Muscle of back (tissue), 11 donors: ENCODE measurements around the gene PCP2. TPM values are rescaled to one million over a fixed set of nuclear protein-coding genes. Genes with fewer than 3 reads are reported as not detected.
"Not testable (repeated sequence)": the region's sequence is repeated elsewhere in the genome, so short reads cannot be mapped to it uniquely, and the experiment has no call there.

Source experiments
- DNase-seq, 3 donors: peaks; one replicate each; pipeline versions ENCODE4 v3.0.0 to v3.0.0-alpha.2; 2013
- polyA plus RNA-seq, 10 donors: library from polyadenylated mRNA; unstranded; fragments of 120-200 nt; gene quantifications; one replicate each; pipeline ENCODE4 v1.2.1, GENCODE V29; 2013; ENCODE audit not compliant: insufficient read length in 10 of 10

The PCP2 gene
- polyA plus RNA-seq, 10 donors: 0.26 TPM; not detected in 9

DNA sequence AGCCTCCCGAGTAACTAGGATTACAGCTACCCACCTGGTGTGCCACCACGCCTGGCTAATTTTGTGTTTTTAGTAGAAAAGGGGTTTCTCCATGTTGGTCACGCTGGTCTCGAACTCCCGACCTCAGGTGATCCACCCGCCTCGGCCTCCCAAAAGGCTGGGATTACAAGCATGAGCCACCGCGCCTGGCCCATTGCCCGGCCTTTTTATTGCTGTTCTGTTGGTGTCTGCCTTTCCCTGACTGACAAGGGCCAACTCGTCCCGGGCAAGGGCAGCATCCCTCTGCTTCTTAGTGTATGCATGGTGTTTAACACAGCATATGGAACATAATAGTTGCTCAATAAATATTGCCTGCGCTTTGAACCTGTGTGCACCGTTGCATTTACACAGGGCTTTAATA lies 29.1 kb upstream of the PCP2 start:
- DNase-seq: no peak

DNA sequence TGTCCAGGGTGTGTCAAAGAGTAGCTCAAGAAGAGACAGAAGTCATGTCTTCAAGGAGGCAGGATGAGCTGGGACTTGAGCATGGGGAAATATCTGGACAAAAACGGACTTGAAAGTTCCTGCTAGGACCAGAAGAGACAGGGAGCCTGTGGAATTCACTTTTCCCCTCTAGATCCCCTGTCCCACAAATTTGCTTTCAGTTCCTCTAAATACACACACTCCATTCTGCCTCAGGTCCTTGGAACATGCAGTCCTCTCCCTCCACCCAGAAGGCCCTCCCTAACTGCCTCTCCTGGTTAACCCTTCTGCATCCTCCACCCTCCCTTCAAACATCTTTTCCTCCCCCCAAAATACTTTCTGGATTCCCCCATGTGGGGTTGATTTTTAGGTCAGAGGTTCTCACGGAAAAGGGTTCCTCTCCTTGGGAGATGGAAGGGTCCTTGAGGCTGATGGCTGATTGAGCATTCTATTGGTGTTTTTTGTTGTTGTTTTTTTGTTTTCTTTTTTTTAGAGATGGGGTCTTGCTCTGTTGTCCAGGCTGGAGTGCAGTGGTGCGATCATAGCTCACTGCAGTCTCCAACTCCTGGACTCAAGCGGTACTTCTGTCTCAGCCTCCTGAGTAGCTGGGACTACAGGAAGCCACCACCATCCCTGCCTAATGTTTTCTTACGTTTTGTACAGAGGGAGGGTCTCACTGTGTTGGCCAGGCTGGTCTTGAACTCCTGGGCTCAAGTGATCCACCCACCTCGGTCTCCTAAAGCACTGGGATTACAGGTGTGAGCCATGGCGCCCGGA lies 28.4 kb upstream of the PCP2 start:
- no peak for DNase-seq

DNA sequence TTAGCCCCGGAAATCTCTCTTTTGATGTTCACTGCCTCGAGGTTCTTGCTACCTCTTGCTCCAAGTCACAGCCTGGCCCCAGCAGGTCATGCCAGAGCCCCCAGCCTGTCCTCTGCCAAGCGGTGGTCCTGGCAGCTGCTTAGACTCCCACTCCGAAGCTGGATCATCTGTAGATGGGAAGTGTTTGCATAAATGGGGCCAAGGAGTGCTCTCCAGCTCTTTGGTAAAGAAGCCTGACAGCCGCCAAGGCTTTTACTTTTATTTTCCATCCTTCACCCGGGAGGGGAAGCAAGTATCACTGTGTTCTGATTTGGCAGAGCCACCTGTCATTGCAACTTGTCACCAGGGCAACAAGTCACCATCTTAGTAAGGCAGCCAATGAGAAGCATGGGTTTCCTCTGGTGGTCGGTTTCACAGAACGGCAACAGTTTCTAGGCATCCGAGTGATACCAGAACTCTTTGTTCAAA lies 24.7 kb upstream of the PCP2 start:
- DNase-seq: no peak

DNA sequence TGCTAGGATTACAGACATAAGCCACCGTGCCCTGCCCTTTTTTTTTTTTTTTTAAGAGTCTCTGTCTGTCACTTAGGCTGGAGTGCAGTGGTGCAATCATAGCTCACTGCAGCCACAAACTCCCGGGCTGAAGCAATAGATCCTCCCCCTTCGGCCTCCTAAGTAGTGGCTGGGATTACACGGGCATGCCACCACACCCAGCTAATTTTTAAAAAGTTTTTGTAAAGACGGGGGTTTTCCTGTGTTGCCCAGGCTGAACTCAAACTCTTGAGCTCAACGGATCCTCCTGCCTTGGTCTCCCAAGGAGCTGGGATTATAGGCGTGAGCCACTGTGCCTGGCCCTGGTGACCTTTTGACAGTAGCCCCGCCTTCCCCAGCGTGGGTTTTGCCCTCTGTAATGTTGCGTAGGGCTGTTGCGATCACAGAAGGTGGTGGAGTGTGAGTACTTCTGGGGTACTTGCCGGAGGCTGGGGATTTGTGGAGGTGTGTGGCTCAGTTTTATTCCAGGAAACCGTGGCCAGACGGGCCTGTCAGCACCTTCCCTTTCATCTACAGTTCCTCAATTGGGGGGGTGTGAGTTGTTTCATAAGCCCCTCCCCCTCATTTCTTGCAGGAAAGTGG lies 23.7 kb upstream of the PCP2 start:
- DNase-seq: no peak

DNA sequence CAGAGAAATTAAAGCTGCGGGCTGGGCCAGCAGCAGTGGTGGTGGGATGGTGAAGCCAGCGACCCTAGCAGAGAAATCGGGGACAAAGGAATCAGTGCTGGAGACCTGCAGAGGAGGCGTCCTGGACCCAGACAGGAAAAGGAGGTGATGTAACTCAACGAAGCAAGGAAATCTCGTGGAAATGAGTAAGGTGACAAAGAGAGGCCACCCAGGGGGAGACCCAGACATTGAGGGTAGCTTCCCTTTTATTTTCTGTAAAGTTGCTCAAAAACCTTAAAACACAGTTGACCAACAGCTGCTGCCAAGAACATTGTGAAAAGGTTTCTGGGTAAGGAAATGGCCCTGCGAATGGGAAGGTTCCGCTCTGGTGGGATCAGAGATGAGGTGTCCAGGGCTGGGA lies 22.1 kb upstream of the PCP2 start:
- DNase-seq: no peak

DNA sequence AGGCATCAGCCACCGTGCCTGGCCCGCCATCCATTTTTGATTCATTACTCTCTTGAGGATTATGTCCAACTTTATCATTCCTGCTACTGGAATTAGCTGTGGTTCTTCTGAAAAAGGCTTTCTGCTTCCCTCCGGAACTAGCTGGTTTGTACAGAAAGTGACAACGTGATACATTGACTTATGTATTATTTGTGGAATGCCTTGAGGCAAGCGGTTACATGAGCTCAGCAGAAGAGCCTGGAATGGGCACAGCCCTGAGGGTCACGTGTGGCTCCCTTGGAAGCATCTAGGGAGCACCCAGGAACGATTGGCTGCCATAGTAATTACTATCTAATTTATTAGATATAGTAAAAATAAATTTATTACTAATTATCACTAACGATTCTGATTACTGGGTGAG lies 20.9 kb upstream of the PCP2 start:
- DNase-seq: no peak

DNA sequence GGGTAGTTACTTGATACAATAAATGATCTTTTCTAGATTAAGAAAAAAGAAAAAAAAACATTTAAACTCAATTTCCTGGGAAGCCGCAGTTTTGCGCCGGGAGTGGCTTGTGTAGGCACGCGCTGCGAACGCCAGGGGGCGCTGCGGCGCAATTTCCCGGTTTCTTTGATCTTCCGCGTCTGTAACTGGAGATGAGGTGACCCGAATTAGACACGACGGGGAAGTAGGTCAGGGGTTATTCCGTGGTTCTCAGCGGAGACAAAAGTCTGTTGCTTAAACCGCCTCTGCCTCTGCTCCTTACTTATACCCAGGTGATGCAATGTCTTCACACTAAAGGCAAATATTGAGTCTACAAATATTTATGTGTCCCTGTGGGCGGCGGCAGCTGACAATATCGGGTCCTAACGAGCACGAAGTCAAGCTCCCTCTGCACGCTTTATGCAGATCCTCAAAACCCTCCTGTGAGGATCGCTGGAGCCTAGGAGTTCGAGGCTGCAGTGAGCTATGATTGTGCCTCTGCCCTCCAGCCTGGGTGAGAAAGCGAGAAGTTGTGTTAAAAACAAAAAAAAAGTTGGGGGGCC lies 18.6 kb upstream of the PCP2 start:
- DNase-seq: peak; percentile 70 to 87 (median 85)

DNA sequence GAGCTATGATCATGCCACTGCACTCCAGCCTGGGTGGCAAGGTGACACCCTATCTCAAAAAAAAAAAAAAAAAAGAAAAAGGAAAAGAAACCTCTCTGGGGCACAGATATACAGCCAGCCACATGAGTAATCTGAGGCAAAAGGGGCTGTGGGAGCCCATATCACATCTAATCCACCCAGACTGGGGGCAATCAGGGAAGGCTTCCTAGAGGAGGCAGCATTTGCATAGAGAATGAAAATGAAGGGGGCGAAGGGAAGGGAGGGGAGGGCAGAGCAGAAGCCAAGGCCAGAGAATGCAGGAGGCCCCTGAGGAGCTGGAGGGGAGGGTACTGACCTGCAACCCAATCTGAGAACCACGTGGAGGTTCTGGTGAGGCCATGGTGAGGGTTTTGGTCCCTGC lies 16.6 kb upstream of the PCP2 start:
- no peak for DNase-seq

DNA sequence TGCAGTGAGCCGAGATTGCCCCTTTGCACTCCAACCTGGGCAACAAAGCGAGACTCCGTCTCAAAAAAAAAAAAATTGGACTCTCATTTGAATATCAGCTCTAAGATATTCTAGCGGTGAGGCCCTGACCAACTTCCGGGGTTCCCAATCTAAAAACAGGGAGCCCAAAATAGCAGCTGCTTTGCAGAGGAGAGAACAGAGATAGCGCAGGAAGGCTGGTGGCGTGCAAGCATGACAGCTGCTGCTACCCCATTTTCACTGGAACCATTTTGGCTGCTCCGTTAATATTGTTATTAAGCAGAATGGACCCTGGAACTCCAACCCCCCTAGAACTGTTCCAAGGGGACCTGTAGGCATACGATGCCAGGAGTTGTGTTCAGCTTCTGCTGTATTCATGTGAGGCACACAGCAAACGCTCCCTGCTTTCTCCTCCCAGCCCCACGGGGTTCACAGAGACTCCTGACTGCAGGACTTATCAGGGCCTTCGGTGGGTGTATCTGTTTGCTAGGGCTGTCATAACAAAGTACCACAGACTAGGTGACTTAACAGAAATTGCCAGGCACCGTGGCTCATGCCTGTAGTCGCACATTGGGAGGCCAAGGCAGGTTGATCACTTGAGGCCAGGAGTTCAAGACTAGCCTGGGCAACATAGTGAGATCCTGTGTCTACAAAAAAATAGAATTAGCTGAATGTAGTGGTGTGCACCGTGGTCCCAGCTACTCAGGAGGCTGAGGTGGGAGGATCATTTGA lies 14.9 kb upstream of the PCP2 start:
- DNase-seq: no peak

DNA sequence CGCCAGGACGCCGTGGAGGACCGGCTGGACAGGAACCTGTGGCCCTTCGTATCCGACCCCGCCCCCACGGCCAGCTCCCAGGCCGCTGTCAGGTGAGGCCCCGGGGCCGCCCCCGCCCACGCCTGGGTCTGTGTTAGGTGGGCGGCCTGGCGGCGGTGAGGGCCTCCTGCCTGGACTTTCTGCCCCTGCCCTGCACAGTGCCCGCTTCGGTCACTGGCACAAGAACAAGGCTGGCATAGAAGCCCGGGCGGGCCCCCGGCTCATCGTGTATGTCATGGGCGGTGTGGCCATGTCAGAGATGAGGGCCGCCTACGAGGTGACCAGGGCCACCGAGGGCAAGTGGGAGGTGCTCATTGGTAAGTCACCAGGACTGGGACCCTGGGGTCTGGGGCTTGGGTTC lies 13.6 kb upstream of the PCP2 start:
- no peak for DNase-seq

DNA sequence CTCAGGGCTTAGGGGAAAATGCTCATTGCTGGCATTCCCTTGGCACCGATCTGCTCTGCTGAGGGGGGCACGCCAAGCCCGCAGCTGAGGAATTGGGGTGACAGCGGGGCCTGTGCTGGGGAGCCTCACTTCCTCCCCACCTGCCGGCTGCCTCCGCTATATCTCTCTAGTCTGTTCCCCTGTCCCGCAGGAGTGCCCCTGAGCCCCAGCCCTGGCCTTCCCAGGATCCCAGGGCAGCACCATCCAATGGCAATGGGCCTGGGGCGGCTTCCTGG lies 12.8 kb upstream of the PCP2 start:
- DNase-seq: no peak

DNA sequence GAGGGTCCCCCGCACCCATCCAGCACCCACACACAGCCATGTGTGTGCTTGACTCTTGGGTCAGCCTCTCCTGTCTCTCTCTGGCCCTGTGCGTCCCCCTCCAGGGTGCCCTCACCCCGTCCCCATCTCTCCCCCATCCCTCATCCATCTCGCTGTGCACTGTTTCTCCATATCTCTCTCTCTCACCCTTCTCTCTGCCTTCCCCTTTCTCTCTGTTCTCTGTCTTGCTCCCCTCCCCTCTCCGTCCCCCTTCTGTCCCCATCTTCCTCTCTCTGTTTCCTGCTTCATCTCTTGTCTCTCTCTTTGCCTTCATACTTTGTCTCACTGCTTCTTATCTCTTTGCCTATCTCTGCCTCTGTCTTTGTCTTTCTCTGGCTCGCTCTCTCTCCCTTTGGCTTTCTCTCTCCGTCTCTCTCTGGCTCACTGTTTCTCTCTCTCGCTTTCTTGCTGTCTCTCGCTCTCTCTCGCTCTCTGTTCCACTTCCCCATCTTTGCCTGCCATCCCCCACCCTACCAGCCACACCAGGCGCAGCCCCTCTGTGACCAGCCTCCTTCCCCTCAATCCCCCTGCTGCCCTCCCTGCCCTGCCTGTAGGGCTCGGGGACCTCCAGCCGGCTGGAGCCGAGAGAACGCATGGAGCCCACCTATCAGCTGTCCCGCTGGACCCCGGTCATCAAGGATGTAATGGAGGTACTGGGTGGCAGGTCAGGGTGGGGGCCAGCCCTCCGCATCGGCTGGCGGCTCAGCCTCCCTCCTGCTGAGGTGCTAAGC lies 12.3 kb upstream of the PCP2 start:
- DNase-seq: no peak

DNA sequence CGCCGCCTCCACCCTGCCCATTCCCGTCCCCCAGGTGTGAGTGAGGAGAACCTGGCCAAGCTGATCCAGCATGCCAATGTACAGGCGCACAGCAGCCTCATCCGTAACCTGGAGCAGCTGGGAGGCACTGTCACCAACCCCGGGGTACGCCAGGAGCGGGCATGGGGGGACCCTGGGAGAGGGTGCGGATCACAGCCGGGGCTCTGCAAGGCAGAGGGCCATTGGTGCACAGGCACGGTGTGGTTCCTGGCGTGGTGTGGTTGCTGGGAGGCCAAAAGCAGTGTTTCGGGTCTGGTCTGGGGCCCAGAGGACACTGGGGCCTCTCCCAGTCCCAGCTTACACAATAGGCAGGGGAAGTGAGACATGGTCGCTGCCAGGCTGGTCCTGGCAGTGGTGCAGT lies 11.6 kb upstream of the PCP2 start:
- DNase-seq: no peak

DNA sequence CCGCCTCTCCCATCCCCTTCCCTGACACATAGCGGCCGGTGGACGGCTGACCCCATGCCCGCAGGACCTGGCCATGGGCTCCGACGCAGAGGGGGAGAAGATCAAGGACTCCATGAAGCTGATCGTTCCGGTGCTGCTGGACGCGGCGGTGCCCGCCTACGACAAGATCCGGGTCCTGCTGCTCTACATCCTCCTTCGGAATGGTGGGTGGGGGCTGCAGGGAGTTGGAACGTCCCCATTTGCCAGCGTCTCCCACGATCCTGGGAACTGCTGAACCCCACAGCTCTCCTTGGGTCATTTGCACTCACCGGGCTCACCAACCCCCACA lies 11.0 kb upstream of the PCP2 start:
- DNase-seq: no peak

DNA sequence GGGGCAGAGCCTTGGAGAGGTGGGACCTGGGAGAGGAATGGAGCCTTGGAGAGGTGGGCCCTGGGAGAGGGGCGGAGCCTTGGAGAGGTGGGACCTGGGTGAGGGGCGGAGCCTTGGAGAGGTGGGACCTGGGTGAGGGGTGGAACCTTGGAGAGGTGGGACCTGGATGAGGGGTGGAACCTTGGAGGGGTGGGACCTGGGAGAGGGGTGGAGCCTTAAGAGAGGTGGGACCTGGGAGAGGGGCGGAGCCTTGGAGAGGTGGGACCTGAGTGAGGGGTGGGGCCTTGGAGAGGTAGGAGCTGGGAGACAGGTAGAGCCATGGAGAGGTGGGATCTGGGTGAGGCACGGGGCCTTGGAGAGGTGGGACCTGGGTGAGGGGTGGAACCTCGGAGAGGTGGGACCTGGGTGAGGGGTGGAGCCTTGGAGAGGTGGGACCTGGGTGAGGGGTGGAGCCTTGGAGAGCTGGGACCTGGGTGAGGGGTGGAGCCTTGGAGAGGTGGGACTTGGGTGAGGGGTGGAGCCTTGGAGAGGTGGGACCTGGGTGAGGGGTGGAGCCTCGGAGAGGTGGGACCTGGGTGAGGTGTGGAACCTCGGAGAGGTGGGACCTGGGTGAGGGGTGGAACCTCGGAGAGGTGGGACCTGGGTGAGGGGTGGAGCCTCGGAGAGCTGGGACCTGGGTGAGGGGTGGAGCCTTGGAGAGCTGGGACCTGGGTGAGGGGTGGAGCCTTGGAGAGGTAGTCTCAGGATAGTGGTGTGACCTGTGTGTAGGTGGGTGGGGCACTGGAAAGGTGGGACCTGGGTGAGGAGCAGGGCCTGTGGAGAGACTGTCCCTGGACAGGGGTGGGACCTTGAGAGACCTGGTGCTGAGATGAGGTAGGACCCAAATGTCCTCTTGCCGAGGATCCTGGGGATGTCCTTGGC lies 10.4 kb upstream of the PCP2 start:
- not testable (repeated sequence) for DNase-seq

DNA sequence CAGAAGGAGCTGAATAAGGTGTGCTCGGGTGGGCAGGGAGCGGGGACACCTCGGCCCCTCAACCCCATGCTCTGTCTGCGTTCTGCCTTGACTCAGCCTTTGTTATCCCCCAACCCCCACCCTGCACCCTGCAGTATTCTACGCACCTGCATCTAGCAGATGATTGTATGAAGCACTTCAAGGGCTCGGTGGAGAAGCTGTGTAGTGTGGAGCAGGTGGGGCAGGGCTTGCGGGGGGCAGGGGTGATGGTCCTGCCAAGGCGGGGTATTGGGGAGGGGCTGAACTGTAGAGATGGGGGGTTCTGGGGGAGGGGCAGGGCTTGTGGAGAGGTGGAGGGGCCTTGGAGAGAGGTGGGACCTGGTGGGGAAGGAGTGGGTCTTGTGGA lies 9.5 kb upstream of the PCP2 start:
- DNase-seq: no peak

DNA sequence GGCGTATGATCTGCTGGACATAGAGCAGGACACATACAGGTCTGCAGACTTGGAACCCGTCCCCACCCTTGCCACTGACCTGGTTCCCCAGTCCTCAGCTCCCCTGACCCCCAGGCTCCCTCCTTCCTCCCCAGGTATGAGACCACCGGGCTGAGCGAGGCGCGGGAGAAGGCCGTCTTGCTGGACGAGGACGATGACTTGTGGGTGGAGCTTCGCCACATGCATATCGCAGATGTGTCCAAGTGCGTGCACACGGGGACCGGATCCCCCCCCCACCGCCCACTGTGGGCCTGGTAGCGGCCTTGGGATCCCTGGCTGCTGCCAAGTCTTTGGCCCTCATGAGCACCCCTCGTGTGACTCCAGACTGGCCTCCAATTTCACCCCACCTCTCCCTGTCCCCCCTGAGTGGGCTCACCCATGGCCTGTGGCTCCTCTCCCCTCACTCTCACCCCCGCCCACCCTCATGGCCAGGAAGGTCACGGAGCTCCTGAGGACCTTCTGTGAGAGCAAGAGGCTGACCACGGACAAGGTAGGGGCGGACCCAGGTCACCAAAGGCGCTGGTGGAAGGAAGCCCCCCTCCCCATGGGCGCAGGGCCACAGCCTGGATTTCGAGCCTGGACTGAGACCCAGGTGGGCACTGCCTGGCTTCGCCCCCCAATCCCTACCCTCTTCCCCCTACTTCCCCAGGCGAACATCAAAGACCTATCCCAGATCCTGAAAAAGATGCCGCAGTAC lies 8.9 kb upstream of the PCP2 start:
- DNase-seq: no peak

DNA sequence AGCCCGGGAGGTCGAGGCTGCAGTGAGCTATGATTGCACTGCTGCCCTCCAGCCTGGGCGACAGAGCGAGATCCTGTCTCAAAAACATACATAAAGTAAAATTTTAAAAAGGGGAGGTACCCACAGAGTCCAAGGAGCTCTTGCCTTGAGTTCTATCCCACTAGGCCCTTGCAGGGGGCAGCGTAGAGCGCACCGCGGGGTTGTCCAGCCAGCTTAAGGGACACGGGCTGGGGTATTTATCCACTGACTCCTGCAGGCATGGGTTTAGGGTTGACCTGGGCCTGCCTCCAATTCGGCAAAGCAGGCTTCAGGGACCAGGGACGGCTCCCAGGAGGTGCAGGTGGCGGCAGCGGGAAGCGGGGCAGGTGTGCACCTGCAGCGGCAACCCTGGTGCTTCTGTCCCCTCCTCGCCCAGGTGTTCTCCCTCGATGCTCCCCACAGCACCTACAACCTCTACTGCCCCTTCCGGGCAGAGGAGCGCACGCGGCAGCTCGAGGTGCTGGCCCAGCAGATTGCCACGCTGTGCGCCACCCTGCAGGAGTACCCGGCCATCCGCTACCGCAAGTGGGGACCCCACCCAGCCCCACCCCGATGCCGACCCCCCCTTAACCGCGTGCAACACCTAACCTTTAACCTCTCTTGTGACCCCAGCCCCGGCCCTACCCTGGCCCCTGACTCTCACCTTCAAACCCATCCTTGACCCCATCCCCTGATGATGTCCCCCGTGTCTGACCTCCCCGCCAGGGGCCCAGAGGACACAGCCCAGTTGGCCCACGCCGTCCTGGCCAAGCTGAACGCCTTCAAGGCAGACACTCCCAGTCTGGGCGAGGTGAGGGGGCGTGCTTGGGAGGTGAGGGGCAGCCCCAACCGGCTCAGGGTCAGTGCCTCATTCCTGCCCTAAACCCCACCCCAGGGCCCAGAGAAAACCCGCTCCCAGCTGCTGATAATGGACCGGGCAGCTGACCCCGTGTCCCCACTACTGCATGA lies 8.1 kb upstream of the PCP2 start:
- DNase-seq: no peak

DNA sequence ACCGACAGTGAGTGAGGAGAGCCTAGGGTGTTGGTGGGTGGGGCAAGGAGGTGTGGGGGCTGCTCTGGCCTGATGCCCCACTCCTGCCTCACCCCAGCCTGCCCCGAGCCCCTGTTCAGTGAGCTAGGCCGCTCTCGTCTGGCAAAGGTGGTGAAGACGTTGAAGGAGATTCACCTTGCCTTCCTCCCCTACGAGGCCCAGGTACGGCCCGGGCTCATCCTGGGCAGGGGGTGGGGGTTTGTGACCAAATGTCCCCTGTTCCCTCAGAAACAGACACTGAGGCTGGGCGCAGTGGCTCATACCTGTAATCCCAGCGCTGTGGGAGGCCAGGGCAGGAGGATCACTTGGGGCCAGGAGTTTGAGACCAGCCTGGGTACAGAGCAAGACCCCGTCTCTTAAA lies 7.3 kb upstream of the PCP2 start:
- DNase-seq: no peak
